Testis (tissue), 3 donors: ENCODE measurements around the gene PPP1R14C. TPM values are rescaled to one million over a fixed set of nuclear protein-coding genes. Genes with fewer than 3 reads are reported as not detected.

Experiments
- DNase-seq: peaks from one replicate; pipeline ENCODE4 v3.0.0-alpha.2; 2019
- H3K27ac ChIP-seq, 2 donors: fragments of 200-600 bp; sonication (generic); one replicate each; pipeline ENCODE4 v1.5.1; 2019
- H3K27me3 ChIP-seq: fragments of 200-600 bp; sonication (generic); one replicate; pipeline ENCODE4 v1.5.1; 2019
- H3K36me3 ChIP-seq: fragments of 200-600 bp; sonication (generic); one replicate; pipeline ENCODE4 v1.5.1; 2017; ENCODE audit warnings: low read depth; ENCODE audit errors: missing control alignments
- H3K4me1 ChIP-seq: fragments of 200-600 bp; sonication (generic); one replicate; pipeline ENCODE4 v1.5.1; 2019
- H3K4me3 ChIP-seq, 2 donors: fragments of 200-600 bp; sonication (generic); one replicate each; pipeline ENCODE4 v1.5.1; 2017 to 2019
- H3K9me3 ChIP-seq: fragments of 200-600 bp; sonication (generic); one replicate; pipeline ENCODE4 v1.5.1; 2017
- CTCF ChIP-seq, 3 experiments: fragments of 450-650 bp in 2 of 3; fragments of 200-600 bp in 1 of 3; sonication (generic) in 1 of 3; IDR thresholded peaks; one replicate each; pipeline ENCODE4 v1.5.1; 2016 to 2019; ENCODE audit warnings: antibody characterized with exemption in 3 of 3, mild to moderate bottlenecking in 2 of 3, moderate library complexity in 1 of 3
- POLR2A ChIP-seq: fragments of 450-650 bp; IDR thresholded peaks from one replicate; pipeline ENCODE4 v1.6.1; 2017; ENCODE audit warnings: antibody characterized with exemption, mild to moderate bottlenecking, moderate library complexity
- WGBS, 2 donors: methylation state at CpG; one replicate each; pipeline ENCODE4 v1.1.5; 2018; 5-methylcytosine and 5-hydroxymethylcytosine counted together
- intact Hi-C: fragments of 100-400 bp; cut with DNase I; formaldehyde crosslinking; loops from one replicate; pipeline ENCODE4 v1.15.1; 2023; ENCODE audit warnings: low total_unique reads
- polyA plus RNA-seq: library from polyadenylated mRNA; stranded (reverse); fragments of 350-450 nt; fragmentation: Illumina TruSeq; extraction: RNeasy Lipid Tissue Mini Kit (QIAGEN cat#74804); gene quantifications from one replicate; pipeline ENCODE4 v1.2.3, GENCODE V29; 2014; ENCODE audit warnings: low read depth, low replicate concordance; ENCODE audit not compliant: insufficient read depth
- total RNA-seq, 2 donors: library from RNA; depleted of rRNA; stranded (reverse); fragments of >200 nt; gene quantifications; one replicate each; pipeline ENCODE4 v1.2.3, GENCODE V29; 2016

PPP1R14C gene
- total and polyA plus RNA-seq, 3 donors from 2014 or later = 11.1 to 27.1 (median 22.4) TPM

- no peaks in the 10 kb centered on the region for H3K4me1 ChIP-seq
- no peak overlapping the region for H3K4me3 ChIP-seq
- H3K27me3 ChIP-seq = no peaks in the 10 kb centered on the region
- WGBS, 2 donors = 96% methylated on average over 2 of the region's 2 CpGs
- DNase-seq = no peak
- H3K27ac ChIP-seq = no peak overlapping the region
- intact Hi-C loops = no loop called here
- TF ChIP-seq POLR2A (no peak), CTCF (IDR thresholded peaks at IDR 0.05) (no peak)
- no peaks in the 10 kb centered on the region for H3K9me3 ChIP-seq
- H3K36me3 ChIP-seq = no peaks in the 10 kb centered on the region
These were observed 105.0 kb downstream of the PPP1R14C start for GRCh38 chr6:150247803-150248202.

- intact Hi-C loops = no loop called here
- WGBS, 2 donors = 84 to 94% methylated on average over 1 of the region's 1 CpG
- H3K4me3 ChIP-seq = no peak overlapping the region
These were observed 105.5 kb downstream of the PPP1R14C start for GRCh38 chr6:150248300-150248699.

GRCh38 chr6:150249261-150249660 lies 106.4 kb downstream of the PPP1R14C start:
- Histone ChIP-seq H3K4me1 (no peaks in the 10 kb centered on the region), H3K27ac (no peak overlapping the region), H3K9me3 (no peaks in the 10 kb centered on the region), H3K27me3 (no peaks in the 10 kb centered on the region), H3K36me3 (no peaks in the 10 kb centered on the region), H3K4me3 (no peak overlapping the region)
- TF ChIP-seq POLR2A (no peak), CTCF (IDR thresholded peaks at IDR 0.05) (no peak)
- DNase-seq = no peak
- intact Hi-C loops = no loop called here
- WGBS, 2 donors = 82 to 91% methylated on average over 2 of the region's 2 CpGs

More at GRCh38 chr6:150248300-150248699, 105.5 kb downstream of the PPP1R14C start:
- H3K4me1 ChIP-seq = no peaks in the 10 kb centered on the region
- H3K36me3 ChIP-seq = no peaks in the 10 kb centered on the region
- H3K9me3 ChIP-seq = no peaks in the 10 kb centered on the region
- no peak overlapping the region for H3K27ac ChIP-seq
- TF ChIP-seq POLR2A (no peak), CTCF (IDR thresholded peaks at IDR 0.05) (no peak)
- no peak for DNase-seq
- H3K27me3 ChIP-seq = no peaks in the 10 kb centered on the region

GRCh38 chr6:150250826-150251225 lies 108.0 kb downstream of the PPP1R14C start:
- Histone ChIP-seq H3K27ac (no peak overlapping the region), H3K36me3 (no peaks in the 10 kb centered on the region), H3K9me3 (no peaks in the 10 kb centered on the region), H3K4me1 (no peaks in the 10 kb centered on the region), H3K27me3 (no peaks in the 10 kb centered on the region), H3K4me3 (no peak overlapping the region)
- WGBS, 2 donors = 47 to 48% methylated on average over 4 of the region's 4 CpGs
- no peak for DNase-seq
- TF ChIP-seq POLR2A (no peak), CTCF (IDR thresholded peaks at IDR 0.05) (no peak)
- intact Hi-C loops = no loop called here

GRCh38 chr6:150251566-150252186 lies 108.8 kb downstream of the PPP1R14C start:
- 93 to 98% methylated on average over 6 of the region's 6 CpGs for WGBS, 2 donors
- no peak for TF ChIP-seq CTCF (IDR thresholded peaks at IDR 0.05)
- TF ChIP-seq POLR2A = no peak
- Histone ChIP-seq H3K36me3 (no peaks in the 10 kb centered on the region), H3K4me1 (no peaks in the 10 kb centered on the region), H3K27ac (no peak overlapping the region), H3K9me3 (no peaks in the 10 kb centered on the region), H3K4me3 (no peak overlapping the region), H3K27me3 (no peaks in the 10 kb centered on the region)
- DNase-seq = no peak
- intact Hi-C loops = no loop called here
